Fibroblast of pulmonary artery (primary cell): Measurements from ENCODE around the gene CDHR3.

Experiments used
- DNase-seq: peaks from one replicate; pipeline ENCODE4 v3.0.0-alpha.2; 2010; ENCODE audit warnings: low read depth
- H3K4me3 ChIP-seq: replicated peaks from 2 replicates; pipeline ENCODE4 v1.5.1; 2011; ENCODE audit warnings: low read depth, mild to moderate bottlenecking, control low read depth, low read length, moderate library complexity
- TF ChIP-seq, protein P1 (sequence below): IDR thresholded peaks from 2 replicates; pipeline ENCODE4 v1.5.1; 2011; ENCODE audit warnings: mild to moderate bottlenecking, control low read depth, low read length, inconsistent platforms; ENCODE audit errors: missing control alignments

CDHR3 gene

DNA sequence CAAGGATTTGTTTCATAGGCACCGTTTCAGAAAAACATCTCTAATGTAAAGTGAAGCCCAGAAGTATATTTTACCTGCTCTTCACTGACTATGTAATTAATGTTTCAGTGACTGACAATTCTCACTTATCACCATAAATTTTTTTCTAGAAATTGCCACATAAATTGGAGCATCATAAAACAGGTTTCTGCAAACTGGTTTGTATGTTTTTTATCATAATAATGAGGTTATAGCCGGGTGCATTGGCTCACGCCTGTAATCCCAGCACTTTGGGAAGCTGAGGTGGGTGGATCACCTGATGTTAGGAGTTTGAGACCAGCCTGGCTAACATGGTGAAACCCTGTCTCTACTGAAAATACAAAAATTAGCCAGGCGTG lies 109.6 kb downstream of the CDHR3 start:
- DNase-seq: no peak
- TF ChIP-seq, protein P1, sequence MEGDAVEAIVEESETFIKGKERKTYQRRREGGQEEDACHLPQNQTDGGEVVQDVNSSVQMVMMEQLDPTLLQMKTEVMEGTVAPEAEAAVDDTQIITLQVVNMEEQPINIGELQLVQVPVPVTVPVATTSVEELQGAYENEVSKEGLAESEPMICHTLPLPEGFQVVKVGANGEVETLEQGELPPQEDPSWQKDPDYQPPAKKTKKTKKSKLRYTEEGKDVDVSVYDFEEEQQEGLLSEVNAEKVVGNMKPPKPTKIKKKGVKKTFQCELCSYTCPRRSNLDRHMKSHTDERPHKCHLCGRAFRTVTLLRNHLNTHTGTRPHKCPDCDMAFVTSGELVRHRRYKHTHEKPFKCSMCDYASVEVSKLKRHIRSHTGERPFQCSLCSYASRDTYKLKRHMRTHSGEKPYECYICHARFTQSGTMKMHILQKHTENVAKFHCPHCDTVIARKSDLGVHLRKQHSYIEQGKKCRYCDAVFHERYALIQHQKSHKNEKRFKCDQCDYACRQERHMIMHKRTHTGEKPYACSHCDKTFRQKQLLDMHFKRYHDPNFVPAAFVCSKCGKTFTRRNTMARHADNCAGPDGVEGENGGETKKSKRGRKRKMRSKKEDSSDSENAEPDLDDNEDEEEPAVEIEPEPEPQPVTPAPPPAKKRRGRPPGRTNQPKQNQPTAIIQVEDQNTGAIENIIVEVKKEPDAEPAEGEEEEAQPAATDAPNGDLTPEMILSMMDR: no peak
- H3K4me3 ChIP-seq: no peak overlapping the region

DNA sequence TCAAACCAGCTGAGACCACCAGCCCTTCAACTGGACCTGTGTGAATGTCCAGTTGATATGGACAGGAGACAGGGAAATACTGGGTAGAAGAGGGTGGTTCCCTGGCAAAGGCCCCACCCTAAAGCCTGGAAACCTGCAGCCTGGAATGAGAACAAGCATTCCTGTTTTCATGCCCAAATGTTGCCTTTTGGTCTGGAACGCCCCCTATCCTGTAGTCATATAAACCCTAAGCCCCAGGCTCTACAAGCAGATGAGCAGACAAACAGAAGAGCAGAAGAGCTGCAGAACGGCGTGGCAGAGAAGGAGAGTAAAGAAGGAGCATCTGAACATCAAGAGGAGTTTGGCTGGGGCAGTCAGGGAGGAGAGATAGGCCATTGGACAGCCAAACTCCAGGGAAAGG lies 110.6 kb downstream of the CDHR3 start:
- no peak overlapping the region for H3K4me3 ChIP-seq
- TF ChIP-seq, protein P1: no peak
- DNase-seq: no peak

- H3K4me3 ChIP-seq: no peak overlapping the region
- TF ChIP-seq, protein P1: no peak
- no peak for DNase-seq
These were observed 111.2 kb downstream of the CDHR3 start for GRCh38 chr7:106074257-106074656.

GRCh38 chr7:106075937-106076336 lies 112.9 kb downstream of the CDHR3 start:
- no peak for DNase-seq
- TF ChIP-seq, protein P1: no peak
- no peak overlapping the region for H3K4me3 ChIP-seq

DNA sequence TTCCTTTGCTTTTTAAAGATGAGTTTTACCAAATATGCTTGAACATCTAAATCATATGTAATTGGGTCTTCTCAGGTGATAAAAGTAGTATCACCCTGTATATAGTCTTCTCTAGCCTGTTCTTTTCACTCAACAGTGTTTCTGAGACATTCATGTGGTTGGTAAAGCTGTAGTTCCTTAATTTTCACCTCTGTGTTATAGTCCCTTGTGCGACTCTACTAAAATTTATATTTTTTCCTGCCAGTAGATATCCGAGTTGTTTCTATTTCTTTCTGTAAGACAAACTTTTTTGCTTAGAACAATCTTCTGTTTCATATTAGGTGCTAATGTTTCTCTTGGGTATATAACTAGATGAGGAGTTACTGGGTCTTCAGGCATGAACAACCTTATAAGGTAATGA lies 113.5 kb downstream of the CDHR3 start:
- no peak overlapping the region for H3K4me3 ChIP-seq
- DNase-seq: no peak
- TF ChIP-seq, protein P1: no peak

DNA sequence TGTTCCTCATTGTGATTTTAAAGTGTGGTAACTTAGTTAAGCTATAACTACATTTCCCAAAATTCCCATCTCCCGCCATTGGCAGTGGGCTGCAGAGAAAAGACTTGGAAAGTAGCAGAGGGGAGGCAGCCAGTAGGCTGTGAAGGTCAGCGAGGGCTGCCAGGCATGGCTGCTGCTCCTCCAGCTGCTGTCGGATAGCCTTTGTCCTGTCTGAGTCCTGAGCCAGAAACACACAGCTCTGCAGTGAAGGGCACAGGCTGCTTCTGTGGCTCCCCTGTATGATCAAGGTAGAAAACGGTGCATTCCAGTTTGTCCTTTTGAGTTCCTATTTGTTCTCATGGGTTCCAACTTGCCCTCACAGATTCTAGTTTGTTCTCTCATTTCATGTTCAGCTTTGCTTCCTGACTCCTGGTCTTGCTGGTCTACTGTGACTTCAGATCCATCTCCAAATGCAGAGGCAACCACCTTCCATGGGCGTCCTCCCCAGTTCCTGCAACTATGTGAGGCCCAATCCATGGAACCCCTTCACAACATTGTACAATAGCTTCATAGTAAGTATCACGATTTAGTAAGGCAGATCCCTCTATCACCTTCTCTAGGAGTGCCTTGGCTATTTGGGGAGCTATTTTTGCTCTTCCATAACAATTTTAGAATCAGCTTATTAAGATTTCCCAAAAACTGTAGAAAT lies 117.4 kb downstream of the CDHR3 start:
- no peak for DNase-seq
- TF ChIP-seq, protein P1: no peak
- H3K4me3 ChIP-seq: no peak overlapping the region
